Hepatocyte (in vitro differentiated cells): Measurements from ENCODE around the gene TPCN2. TPM values are rescaled to one million over a fixed set of nuclear protein-coding genes. Genes with fewer than 3 reads are reported as not detected.

Experiments
- DNase-seq: peaks from one replicate; pipeline ENCODE4 v3.0.0-alpha.2; 2016; ENCODE audit warnings: low spot score
- H2AFZ ChIP-seq: fragments of 200-600 bp; sonication (generic); 2 replicates; pipeline ENCODE4 v1.6.0; 2016; ENCODE audit warnings: antibody characterized with exemption, mild to moderate bottlenecking
- H3K27ac ChIP-seq: fragments of 200-600 bp; sonication (generic); 2 replicates; pipeline ENCODE4 v1.5.1; 2016; ENCODE audit warnings: mild to moderate bottlenecking
- H3K27me3 ChIP-seq: fragments of 200-600 bp; sonication (generic); 2 replicates; pipeline ENCODE4 v1.6.1; 2016
- H3K36me3 ChIP-seq: fragments of 200-600 bp; sonication (generic); replicated peaks from 2 replicates; pipeline ENCODE4 v1.5.1; 2016; ENCODE audit warnings: low read depth; ENCODE audit not compliant: insufficient read depth
- H3K4me1 ChIP-seq: fragments of 200-600 bp; sonication (generic); 2 replicates; pipeline ENCODE4 v1.5.1; 2016; ENCODE audit warnings: mild to moderate bottlenecking, moderate library complexity; ENCODE audit not compliant: insufficient read depth
- H3K4me2 ChIP-seq: fragments of 200-600 bp; sonication (generic); 2 replicates; pipeline ENCODE4 v1.6.0; 2016
- H3K4me3 ChIP-seq: fragments of 200-600 bp; sonication (generic); 2 replicates; pipeline ENCODE4 v1.5.1; 2016; ENCODE audit warnings: mild to moderate bottlenecking
- H3K79me2 ChIP-seq: fragments of 200-600 bp; sonication (generic); 2 replicates; pipeline ENCODE4 v1.6.0; 2017; ENCODE audit warnings: mild to moderate bottlenecking
- H3K9me2 ChIP-seq: fragments of 200-600 bp; sonication (generic); replicated peaks from 2 replicates; pipeline ENCODE4 v1.6.0; 2017; ENCODE audit warnings: mild to moderate bottlenecking; ENCODE audit not compliant: insufficient read depth
- H3K9me3 ChIP-seq: fragments of 200-600 bp; sonication (generic); 2 replicates; pipeline ENCODE4 v1.5.1; 2016; ENCODE audit warnings: low read depth, mild to moderate bottlenecking
- H4K20me1 ChIP-seq: fragments of 200-600 bp; sonication (generic); 2 replicates; pipeline ENCODE4 v1.6.0; 2016; ENCODE audit warnings: mild to moderate bottlenecking; ENCODE audit not compliant: insufficient read depth, poor library complexity, severe bottlenecking
- CTCF ChIP-seq: fragments of 200-600 bp; sonication (generic); IDR thresholded peaks from 2 replicates; pipeline ENCODE4 v1.5.1; 2016; ENCODE audit warnings: antibody characterized with exemption, mild to moderate bottlenecking; ENCODE audit not compliant: poor library complexity
- EZH2 ChIP-seq: fragments of 200-600 bp; sonication (generic); IDR thresholded peaks from 2 replicates; pipeline ENCODE4 v1.6.1; 2016; ENCODE audit warnings: antibody characterized with exemption, mild to moderate bottlenecking, borderline replicate concordance
- EZH2phosphoT487 ChIP-seq: fragments of 200-600 bp; sonication (generic); IDR thresholded peaks from one replicate; pipeline ENCODE4 v1.6.1; 2018; ENCODE audit warnings: antibody characterized with exemption, mild to moderate bottlenecking, low read depth, moderate library complexity; ENCODE audit not compliant: unreplicated experiment, severe bottlenecking
- WGBS: methylation state at CpG from one replicate; pipeline ENCODE4 v1.1.6; 2016; ENCODE audit warnings: low lambda C conversion rate; ENCODE audit errors: missing lambda C conversion rate; 5-methylcytosine and 5-hydroxymethylcytosine counted together
- polyA plus RNA-seq: library from polyadenylated mRNA; unstranded; fragments of >200 nt; fragmentation: Nextera tagmentation; extraction: Ambion mirVana; gene quantifications from 2 replicates; pipeline ENCODE4 v1.2.1, GENCODE V29; 2016
- total RNA-seq: library from RNA; depleted of rRNA; stranded (reverse); fragments of >200 nt; gene quantifications from 2 replicates; pipeline ENCODE4 v1.2.3, GENCODE V29; 2014

Gene TPCN2
- total and polyA plus RNA-seq, 2 experiments from 2014 or later = 16.6 to 21.3 TPM

GRCh38 chr11:69053169-69053477 lies 4.4 kb downstream of the TPCN2 start:
- H3K79me2 ChIP-seq = peaks cover 68% of the 10 kb centered on the region
- peaks cover 28% of the 10 kb centered on the region for H3K4me1 ChIP-seq
- 98% methylated on average over 9 of the region's 9 CpGs for WGBS

GRCh38 chr11:69053546-69054396 lies 5.0 kb downstream of the TPCN2 start:
- Histone ChIP-seq H3K4me2 (no peak overlapping the region), H3K9me3 (no peaks in the 10 kb centered on the region), H3K4me1 (peaks cover 28% of the 10 kb centered on the region), H2AFZ (no peak overlapping the region), H4K20me1 (peaks cover 4% of the 10 kb centered on the region), H3K79me2 (peaks cover 69% of the 10 kb centered on the region), H3K27ac (no peak overlapping the region), H3K9me2 (no peaks in the 10 kb centered on the region), H3K36me3 (no peaks in the 10 kb centered on the region), H3K4me3 (no peak overlapping the region), H3K27me3 (no peaks in the 10 kb centered on the region)
- no peak for TF ChIP-seq EZH2
- no peak for TF ChIP-seq EZH2phosphoT487
- TF ChIP-seq CTCF = no peak
- no peak for DNase-seq
- 96% methylated on average over 34 of the region's 35 CpGs for WGBS

More at GRCh38 chr11:69053169-69053477, 4.4 kb downstream of the TPCN2 start:
- H3K36me3 ChIP-seq = no peaks in the 10 kb centered on the region
- TF ChIP-seq EZH2 = no peak
- TF ChIP-seq CTCF = no peak
- no peak for TF ChIP-seq EZH2phosphoT487
- no peaks in the 10 kb centered on the region for H3K9me3 ChIP-seq
- H3K27ac ChIP-seq = no peak overlapping the region
- no peaks in the 10 kb centered on the region for H3K9me2 ChIP-seq
- DNase-seq = no peak
- H3K27me3 ChIP-seq = no peaks in the 10 kb centered on the region
- H3K4me3 ChIP-seq = no peak overlapping the region
- no peak overlapping the region for H3K4me2 ChIP-seq
- no peak overlapping the region for H2AFZ ChIP-seq
- H4K20me1 ChIP-seq = peaks cover 4% of the 10 kb centered on the region

- no peak for TF ChIP-seq EZH2
- TF ChIP-seq CTCF = no peak
- TF ChIP-seq EZH2phosphoT487 = no peak
- 96% methylated on average over 29 of the region's 31 CpGs for WGBS
- peaks cover 63% of the 10 kb centered on the region for H3K79me2 ChIP-seq
Measured at GRCh38 chr11:69054397-69055211, 5.9 kb downstream of the TPCN2 start.

More at GRCh38 chr11:69054397-69055211, 5.9 kb downstream of the TPCN2 start:
- Histone ChIP-seq H3K4me1 (peaks cover 26% of the 10 kb centered on the region), H3K27ac (peak overlapping the region; percentile 94), H3K4me2 (peak overlapping the region; percentile 38), H4K20me1 (peaks cover 7% of the 10 kb centered on the region), H3K9me2 (no peaks in the 10 kb centered on the region), H3K9me3 (no peaks in the 10 kb centered on the region), H2AFZ (no peak overlapping the region), H3K27me3 (no peaks in the 10 kb centered on the region), H3K4me3 (no peak overlapping the region), H3K36me3 (no peaks in the 10 kb centered on the region)
- DNase-seq = no peak
